KMS-11 (cell line): Measurements from ENCODE around the gene ROPN1L.

ENCODE experiments used
- H2AFZ ChIP-seq: fragments of 200-600 bp; sonication (generic); 2 replicates; pipeline ENCODE4 v1.6.1; 2016; ENCODE audit warnings: antibody characterized with exemption, mixed run types, low read depth
- H3K27ac ChIP-seq: fragments of 200-600 bp; sonication (generic); 2 replicates; pipeline ENCODE4 v1.6.1; 2016; ENCODE audit warnings: mild to moderate bottlenecking, mixed run types
- H3K27me3 ChIP-seq: fragments of 200-600 bp; sonication (generic); 2 replicates; pipeline ENCODE4 v1.6.1; 2017; ENCODE audit warnings: mild to moderate bottlenecking, low read depth, mixed run types, moderate library complexity; ENCODE audit not compliant: insufficient read depth
- H3K36me3 ChIP-seq: fragments of 200-600 bp; sonication (generic); 2 replicates; pipeline ENCODE4 v1.6.1; 2017; ENCODE audit warnings: mild to moderate bottlenecking, mixed run types; ENCODE audit not compliant: insufficient read depth
- H3K4me1 ChIP-seq: fragments of 200-600 bp; sonication (generic); 2 replicates; pipeline ENCODE4 v1.6.1; 2016; ENCODE audit warnings: mild to moderate bottlenecking, low read depth, mixed run types; ENCODE audit not compliant: poor library complexity, severe bottlenecking
- H3K4me2 ChIP-seq: fragments of 200-600 bp; sonication (generic); 2 replicates; pipeline ENCODE4 v1.7.0; 2016; ENCODE audit warnings: mild to moderate bottlenecking, mixed run types
- H3K4me3 ChIP-seq: fragments of 200-600 bp; sonication (generic); IDR thresholded peaks from 2 replicates; pipeline ENCODE4 v1.6.1; 2017; ENCODE audit warnings: low read depth, low read length, mixed read lengths; ENCODE audit not compliant: insufficient read depth
- H3K79me2 ChIP-seq: fragments of 200-600 bp; sonication (generic); 2 replicates; pipeline ENCODE4 v1.6.1; 2016; ENCODE audit warnings: low read depth, mixed run types; ENCODE audit not compliant: insufficient read depth
- H3K9ac ChIP-seq: fragments of 200-600 bp; sonication (generic); 2 replicates; pipeline ENCODE4 v1.6.1; 2016; ENCODE audit warnings: mild to moderate bottlenecking, mixed run types
- H4K20me1 ChIP-seq: fragments of 200-600 bp; sonication (generic); 2 replicates; pipeline ENCODE4 v1.6.1; 2016; ENCODE audit warnings: mild to moderate bottlenecking, mixed run types; ENCODE audit not compliant: insufficient read depth
- TF ChIP-seq, protein P1 (sequence below): fragments of 200-600 bp; sonication (generic); conservative IDR thresholded peaks from 2 replicates; pipeline ENCODE4 v1.6.1; 2017; ENCODE audit warnings: low read depth, mild to moderate bottlenecking, antibody characterized with exemption, low read length, moderate library complexity, mixed read lengths

ROPN1L gene

DNA sequence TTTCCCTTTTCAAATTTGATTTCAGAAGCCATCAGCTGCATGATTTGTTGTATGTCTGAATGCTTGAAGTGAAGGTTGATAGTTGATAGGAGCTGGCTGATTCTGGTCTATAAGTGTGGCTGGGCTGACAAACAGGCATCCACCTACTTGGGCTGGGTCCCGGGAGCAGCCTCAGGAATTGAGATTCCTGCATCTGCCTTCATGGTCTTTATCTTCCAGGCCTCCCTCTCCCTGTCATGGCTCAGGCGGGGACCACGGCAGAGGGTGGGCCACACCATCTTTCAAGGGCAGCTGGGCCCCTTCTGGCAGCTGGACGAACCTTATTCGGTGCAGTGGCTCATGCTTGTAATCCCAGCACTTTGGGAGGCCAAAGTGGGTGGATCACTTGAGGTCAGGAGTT lies 55.9 kb downstream of the ROPN1L start:
- H3K36me3 ChIP-seq, result no peaks in the 10 kb centered on the region
- TF ChIP-seq, protein P1, sequence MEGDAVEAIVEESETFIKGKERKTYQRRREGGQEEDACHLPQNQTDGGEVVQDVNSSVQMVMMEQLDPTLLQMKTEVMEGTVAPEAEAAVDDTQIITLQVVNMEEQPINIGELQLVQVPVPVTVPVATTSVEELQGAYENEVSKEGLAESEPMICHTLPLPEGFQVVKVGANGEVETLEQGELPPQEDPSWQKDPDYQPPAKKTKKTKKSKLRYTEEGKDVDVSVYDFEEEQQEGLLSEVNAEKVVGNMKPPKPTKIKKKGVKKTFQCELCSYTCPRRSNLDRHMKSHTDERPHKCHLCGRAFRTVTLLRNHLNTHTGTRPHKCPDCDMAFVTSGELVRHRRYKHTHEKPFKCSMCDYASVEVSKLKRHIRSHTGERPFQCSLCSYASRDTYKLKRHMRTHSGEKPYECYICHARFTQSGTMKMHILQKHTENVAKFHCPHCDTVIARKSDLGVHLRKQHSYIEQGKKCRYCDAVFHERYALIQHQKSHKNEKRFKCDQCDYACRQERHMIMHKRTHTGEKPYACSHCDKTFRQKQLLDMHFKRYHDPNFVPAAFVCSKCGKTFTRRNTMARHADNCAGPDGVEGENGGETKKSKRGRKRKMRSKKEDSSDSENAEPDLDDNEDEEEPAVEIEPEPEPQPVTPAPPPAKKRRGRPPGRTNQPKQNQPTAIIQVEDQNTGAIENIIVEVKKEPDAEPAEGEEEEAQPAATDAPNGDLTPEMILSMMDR, result no peak
- no peaks in the 10 kb centered on the region for H3K79me2 ChIP-seq
- no peaks in the 10 kb centered on the region for H4K20me1 ChIP-seq
- H3K4me2 ChIP-seq, result no peak overlapping the region
- H3K9ac ChIP-seq, result no peak overlapping the region
- H3K4me3 ChIP-seq, result no peak overlapping the region
- no peak overlapping the region for H2AFZ ChIP-seq
- no peak overlapping the region for H3K27ac ChIP-seq
- peaks cover 8% of the 10 kb centered on the region for H3K4me1 ChIP-seq
- H3K27me3 ChIP-seq, result no peaks in the 10 kb centered on the region

DNA sequence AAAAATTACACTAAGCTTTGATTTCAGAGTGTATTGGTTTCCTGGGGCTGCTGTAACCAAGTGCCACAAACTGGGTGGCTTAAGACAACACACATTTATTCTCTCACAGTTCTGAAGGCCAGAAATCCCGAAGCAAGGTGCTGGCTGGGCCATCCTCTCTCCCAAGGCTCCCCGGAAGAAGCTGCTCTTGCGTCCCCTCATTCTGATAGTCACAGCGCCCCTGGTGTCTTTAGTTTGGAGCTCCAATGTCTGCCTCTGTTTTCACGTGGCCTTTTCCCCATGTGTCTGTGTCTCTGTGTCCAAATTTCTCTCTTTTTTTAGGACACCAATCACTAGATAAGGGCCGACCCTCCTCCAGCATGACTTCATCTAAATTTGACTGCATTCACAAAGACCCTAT lies 56.7 kb downstream of the ROPN1L start:
- Histone ChIP-seq H3K27ac (no peak overlapping the region), H4K20me1 (no peaks in the 10 kb centered on the region), H3K27me3 (no peaks in the 10 kb centered on the region), H3K4me1 (peaks cover 8% of the 10 kb centered on the region), H3K79me2 (no peaks in the 10 kb centered on the region), H3K36me3 (no peaks in the 10 kb centered on the region), H2AFZ (no peak overlapping the region), H3K4me2 (no peak overlapping the region), H3K4me3 (no peak overlapping the region), H3K9ac (no peak overlapping the region)
- TF ChIP-seq, protein P1, result no peak

DNA sequence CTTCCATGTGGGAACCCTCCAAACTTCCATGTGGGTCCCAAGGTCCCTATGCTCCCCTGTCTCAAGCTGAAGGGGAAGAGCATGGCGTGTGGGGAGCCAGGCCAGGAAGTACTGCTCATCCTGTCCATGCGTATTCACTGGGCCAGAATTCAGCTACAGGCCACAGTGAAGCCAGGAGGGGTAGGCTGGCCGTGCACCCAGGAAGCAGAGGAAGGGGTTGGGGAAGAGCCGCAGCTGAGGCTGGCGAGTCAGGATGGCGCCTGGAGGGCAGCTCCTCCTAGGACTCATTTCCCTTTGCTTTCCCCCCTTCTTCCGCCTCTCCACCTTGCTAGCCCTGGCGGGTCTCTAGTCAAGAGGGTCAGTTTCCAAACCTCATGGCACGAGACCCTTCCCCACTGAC lies 57.4 kb downstream of the ROPN1L start:
- no peaks in the 10 kb centered on the region for H3K27me3 ChIP-seq
- TF ChIP-seq, protein P1, result no peak
- no peaks in the 10 kb centered on the region for H3K79me2 ChIP-seq
- no peak overlapping the region for H2AFZ ChIP-seq
- peaks cover under 1% of the 10 kb centered on the region for H3K4me1 ChIP-seq
- no peak overlapping the region for H3K9ac ChIP-seq
- H3K4me2 ChIP-seq, result no peak overlapping the region
- no peaks in the 10 kb centered on the region for H4K20me1 ChIP-seq
- H3K4me3 ChIP-seq, result no peak overlapping the region
- no peak overlapping the region for H3K27ac ChIP-seq
- no peaks in the 10 kb centered on the region for H3K36me3 ChIP-seq

DNA sequence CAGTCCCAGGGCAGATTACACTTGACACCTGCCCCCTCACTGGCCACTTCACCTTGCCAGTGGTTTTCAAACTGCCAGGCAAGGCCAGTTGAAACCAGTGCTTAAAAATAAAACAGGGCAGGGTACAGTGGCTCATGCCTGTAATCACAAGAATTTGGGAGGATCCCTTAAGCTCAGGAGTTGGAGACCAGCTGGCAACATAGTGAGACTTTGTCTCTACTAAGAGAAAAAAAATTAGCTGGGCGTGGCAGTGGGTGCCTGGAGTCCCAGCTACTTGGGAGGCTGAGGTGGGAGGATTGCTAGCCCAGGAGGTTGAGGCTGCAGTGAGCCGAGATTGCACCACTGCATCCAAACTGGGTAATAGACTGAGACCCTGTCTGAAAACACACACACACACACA lies 58.1 kb downstream of the ROPN1L start:
- Histone ChIP-seq H3K27me3 (no peaks in the 10 kb centered on the region), H3K4me3 (no peak overlapping the region), H4K20me1 (no peaks in the 10 kb centered on the region), H3K27ac (no peak overlapping the region), H3K4me2 (no peak overlapping the region), H3K9ac (no peak overlapping the region), H3K79me2 (no peaks in the 10 kb centered on the region), H2AFZ (no peak overlapping the region), H3K36me3 (no peaks in the 10 kb centered on the region), H3K4me1 (no peaks in the 10 kb centered on the region)
- TF ChIP-seq, protein P1, result no peak
